OCI-LY3 (cell line): ENCODE data around the gene NIPAL1.
A peak's percentile ranks its signal among the peaks of the same experiment; 100 is the strongest.

Experiments used
- H2AFZ ChIP-seq: fragments of 200-600, 300-600 bp; shearing (Covaris generic); 2 replicates; pipeline ENCODE4 v1.6.0; 2014; ENCODE audit warnings: antibody characterized with exemption, low read depth, low read length
- H3K27ac ChIP-seq: fragments of 200-600, 300-600 bp; sonication (generic); 2 replicates; pipeline ENCODE4 v1.5.1; 2014; ENCODE audit warnings: mild to moderate bottlenecking, low read length, moderate library complexity, mixed read lengths
- H3K27me3 ChIP-seq: fragments of 200-600, 300-600 bp; sonication (generic); 2 replicates; pipeline ENCODE4 v1.6.1; 2014; ENCODE audit warnings: low read depth, low read length, mixed read lengths
- H3K36me3 ChIP-seq: fragments of 200-600, 300-600 bp; sonication (generic); replicated peaks from 2 replicates; pipeline ENCODE3; 2014; ENCODE audit warnings: low read depth, low read length, mixed read lengths
- H3K4me1 ChIP-seq: fragments of 300-600, 200-600 bp; sonication (generic); 2 replicates; pipeline ENCODE4 v1.6.1; 2014; ENCODE audit warnings: low read length, mixed read lengths
- H3K4me2 ChIP-seq: fragments of 200-600, 300-600 bp; sonication (generic); 2 replicates; pipeline ENCODE4 v1.6.1; 2014; ENCODE audit warnings: low read length, mixed read lengths
- H3K4me3 ChIP-seq: fragments of 300-600, 200-600 bp; sonication (generic); 2 replicates; pipeline ENCODE4 v1.5.1; 2014; ENCODE audit warnings: antibody characterized with exemption, mild to moderate bottlenecking, low read length, moderate library complexity
- H3K79me2 ChIP-seq: fragments of 300-600, 200-600 bp; shearing (Covaris generic); 2 replicates; pipeline ENCODE4 v1.6.1; 2014; ENCODE audit warnings: mild to moderate bottlenecking, low read length, mixed read lengths
- H3K9ac ChIP-seq: fragments of 300-600, 200-600 bp; shearing (Covaris generic); 2 replicates; pipeline ENCODE4 v1.6.0; 2014; ENCODE audit warnings: mild to moderate bottlenecking, low read length, moderate library complexity
- H3K9me3 ChIP-seq: fragments of 200-600, 300-600 bp; shearing (Covaris generic); 2 replicates; pipeline ENCODE4 v1.6.1; 2014; ENCODE audit warnings: low read length, mixed read lengths; ENCODE audit not compliant: insufficient read depth
- H4K20me1 ChIP-seq: fragments of 200-600, 300-600 bp; sonication (generic); 2 replicates; pipeline ENCODE4 v1.6.1; 2016; ENCODE audit warnings: low read length, mixed read lengths; ENCODE audit not compliant: insufficient read depth
- EZH2phosphoT487 ChIP-seq: fragments of 200-600 bp; shearing (Covaris generic); IDR thresholded peaks from 2 replicates; pipeline ENCODE4 v1.6.1; 2018; ENCODE audit warnings: antibody characterized with exemption, mixed run types, low read depth
- TF ChIP-seq, protein P1 (sequence below): fragments of 200-600, 300-600 bp; sonication (generic); IDR thresholded peaks from 2 replicates; pipeline ENCODE4 v1.5.1; 2014; ENCODE audit warnings: antibody characterized with exemption, low read length, low read depth

The NIPAL1 gene

DNA sequence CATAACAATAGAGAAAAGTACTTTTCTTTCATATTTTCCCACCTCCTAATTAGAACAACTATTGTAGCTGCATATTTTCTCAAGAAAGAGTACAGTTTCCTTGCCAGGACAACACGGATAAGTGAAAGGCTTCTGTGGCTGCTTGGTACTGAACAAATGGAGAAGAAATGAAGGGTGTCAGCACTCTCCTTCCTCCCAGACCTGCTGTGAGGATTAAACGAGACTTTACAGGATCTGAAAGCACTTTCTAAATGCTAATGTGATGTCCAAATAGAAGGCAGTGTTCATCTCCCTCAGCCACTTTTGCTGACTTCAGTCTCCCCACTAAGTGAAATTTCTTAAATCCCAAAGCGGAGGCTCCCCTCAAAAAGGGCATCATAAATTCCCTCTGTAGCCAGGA, 13.9 kb downstream of the NIPAL1 start:
- Histone ChIP-seq H4K20me1 (no peaks in the 10 kb centered on the region), H3K9ac (peak overlapping the region; percentile 6; the same call in 1 of the 2 replicates), H3K4me3 (no peak overlapping the region), H3K4me2 (peak overlapping the region; percentile 39), H3K9me3 (0 out of 2 replicates have a peak, but pooled peaks cover 4% of the 10 kb centered on the region), H3K27ac (peak overlapping the region; percentile 39), H2AFZ (no peak overlapping the region), H3K27me3 (no peaks in the 10 kb centered on the region), H3K36me3 (peaks cover 43% of the 10 kb centered on the region), H3K4me1 (peaks cover 79% of the 10 kb centered on the region), H3K79me2 (no peaks in the 10 kb centered on the region)
- TF ChIP-seq EZH2phosphoT487, result no peak
- TF ChIP-seq, protein P1, sequence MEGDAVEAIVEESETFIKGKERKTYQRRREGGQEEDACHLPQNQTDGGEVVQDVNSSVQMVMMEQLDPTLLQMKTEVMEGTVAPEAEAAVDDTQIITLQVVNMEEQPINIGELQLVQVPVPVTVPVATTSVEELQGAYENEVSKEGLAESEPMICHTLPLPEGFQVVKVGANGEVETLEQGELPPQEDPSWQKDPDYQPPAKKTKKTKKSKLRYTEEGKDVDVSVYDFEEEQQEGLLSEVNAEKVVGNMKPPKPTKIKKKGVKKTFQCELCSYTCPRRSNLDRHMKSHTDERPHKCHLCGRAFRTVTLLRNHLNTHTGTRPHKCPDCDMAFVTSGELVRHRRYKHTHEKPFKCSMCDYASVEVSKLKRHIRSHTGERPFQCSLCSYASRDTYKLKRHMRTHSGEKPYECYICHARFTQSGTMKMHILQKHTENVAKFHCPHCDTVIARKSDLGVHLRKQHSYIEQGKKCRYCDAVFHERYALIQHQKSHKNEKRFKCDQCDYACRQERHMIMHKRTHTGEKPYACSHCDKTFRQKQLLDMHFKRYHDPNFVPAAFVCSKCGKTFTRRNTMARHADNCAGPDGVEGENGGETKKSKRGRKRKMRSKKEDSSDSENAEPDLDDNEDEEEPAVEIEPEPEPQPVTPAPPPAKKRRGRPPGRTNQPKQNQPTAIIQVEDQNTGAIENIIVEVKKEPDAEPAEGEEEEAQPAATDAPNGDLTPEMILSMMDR, result no peak

DNA sequence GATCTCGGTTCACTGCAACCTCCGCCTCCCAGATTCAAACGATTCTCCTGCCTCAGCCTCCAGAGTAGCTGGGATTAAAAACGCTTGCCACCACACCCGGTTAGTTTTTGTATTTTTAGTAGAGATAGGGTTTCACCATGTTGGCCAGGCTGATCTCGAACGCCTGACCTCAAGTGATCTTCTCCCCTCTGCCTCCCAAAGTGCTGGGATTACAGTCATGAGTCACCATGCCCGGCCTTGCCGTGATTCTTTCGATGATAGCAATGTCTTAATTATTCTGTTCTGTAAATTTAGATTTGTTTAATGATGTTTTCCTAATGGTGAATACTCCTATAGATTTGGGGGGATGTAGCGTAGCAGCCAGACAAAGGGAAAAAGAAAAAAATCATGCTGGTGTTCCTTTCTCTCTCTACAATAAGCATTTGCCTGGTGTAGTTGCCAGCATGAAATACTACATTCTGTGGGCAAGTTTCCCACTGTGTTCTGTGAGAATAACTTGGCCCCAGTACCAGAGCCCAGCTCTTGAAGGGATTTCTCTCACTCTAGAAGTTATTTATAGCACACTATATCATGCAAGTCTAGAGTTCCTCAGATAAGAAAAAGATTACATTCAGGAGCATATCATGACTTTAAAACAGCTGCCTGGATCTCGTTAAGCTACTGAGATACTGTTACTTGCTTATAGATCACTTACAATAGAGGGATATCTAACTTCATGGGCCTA, 15.4 kb downstream of the NIPAL1 start:
- Histone ChIP-seq H4K20me1 (no peaks in the 10 kb centered on the region), H3K4me3 (no peak overlapping the region), H2AFZ (no peak overlapping the region), H3K27me3 (no peaks in the 10 kb centered on the region), H3K36me3 (peaks cover 40% of the 10 kb centered on the region), H3K27ac (no peak overlapping the region), H3K79me2 (no peaks in the 10 kb centered on the region), H3K9ac (no peak overlapping the region), H3K4me1 (peaks cover 93% of the 10 kb centered on the region), H3K9me3 (0 out of 2 replicates have a peak, but pooled peaks cover 4% of the 10 kb centered on the region), H3K4me2 (no peak overlapping the region)
- TF ChIP-seq EZH2phosphoT487, result no peak
- TF ChIP-seq, protein P1, result no peak

DNA sequence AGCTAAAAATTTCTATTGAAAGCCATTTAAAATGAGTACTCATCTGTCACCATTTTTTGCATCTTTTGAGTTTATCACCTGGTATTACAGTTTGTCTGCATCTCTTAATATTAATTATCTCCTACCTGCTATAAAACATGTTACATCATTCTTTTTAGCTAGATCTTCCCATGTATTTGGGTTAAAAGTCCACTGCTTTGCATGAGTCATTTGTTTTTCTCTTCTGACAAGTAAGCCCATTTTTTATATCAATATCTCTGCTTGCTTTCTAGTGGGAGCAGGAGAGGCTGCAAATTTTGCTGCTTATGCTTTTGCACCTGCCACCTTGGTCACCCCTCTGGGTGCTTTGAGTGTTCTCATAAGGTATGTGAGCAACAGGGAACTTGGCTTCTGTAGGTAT, 16.1 kb downstream of the NIPAL1 start:
- no peaks in the 10 kb centered on the region for H4K20me1 ChIP-seq

DNA sequence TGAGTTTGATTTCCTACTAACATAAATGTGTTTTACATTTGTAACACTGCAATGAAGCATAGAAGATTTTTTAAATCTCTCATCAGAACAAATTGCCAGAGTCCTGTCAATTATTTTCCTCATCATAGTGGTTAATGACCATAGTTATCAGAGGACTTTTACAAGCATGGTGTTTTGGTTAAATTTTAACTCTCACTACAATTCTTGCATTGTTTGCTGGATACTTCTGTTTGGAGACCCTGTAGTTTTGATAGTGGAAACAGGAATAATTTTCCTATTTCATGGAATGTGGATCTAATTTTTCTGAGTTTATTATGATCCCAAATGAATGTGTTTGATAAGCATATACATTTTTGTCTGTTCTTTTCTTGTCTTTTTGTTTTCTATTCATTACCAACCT, 16.8 kb downstream of the NIPAL1 start:
- Histone ChIP-seq H3K4me1 (peaks cover 93% of the 10 kb centered on the region), H3K9me3 (no peaks in the 10 kb centered on the region), H2AFZ (no peak overlapping the region), H3K27me3 (no peaks in the 10 kb centered on the region), H3K36me3 (peaks cover 26% of the 10 kb centered on the region), H3K79me2 (no peaks in the 10 kb centered on the region), H3K27ac (peak overlapping the region; percentile 95; the same call in 1 of the 2 replicates), H3K9ac (no peak overlapping the region), H3K4me3 (no peak overlapping the region), H3K4me2 (no peak overlapping the region), H4K20me1 (no peaks in the 10 kb centered on the region)
- TF ChIP-seq, protein P1, result no peak
- no peak for TF ChIP-seq EZH2phosphoT487

More for the DNA sequence above, 16.1 kb downstream of the NIPAL1 start:
- H3K79me2 ChIP-seq, result no peaks in the 10 kb centered on the region
- no peak overlapping the region for H3K27ac ChIP-seq
- H2AFZ ChIP-seq, result no peak overlapping the region
- TF ChIP-seq, protein P1, result no peak
- H3K4me2 ChIP-seq, result no peak overlapping the region
- peaks cover 93% of the 10 kb centered on the region for H3K4me1 ChIP-seq
- no peaks in the 10 kb centered on the region for H3K27me3 ChIP-seq
- 0 out of 2 replicates have a peak, but pooled peaks cover 4% of the 10 kb centered on the region for H3K9me3 ChIP-seq
- H3K36me3 ChIP-seq, result peaks cover 33% of the 10 kb centered on the region
- H3K4me3 ChIP-seq, result no peak overlapping the region
- H3K9ac ChIP-seq, result no peak overlapping the region
